HG03469 (cell line): ENCODE measurements around the gene PHLDB2.

Experiments
- ATAC-seq: cut with Tn5 transposase; IDR thresholded peaks from one replicate; pipeline ENCODE4 v1.9.1; 2021; ENCODE audit warnings: mild to moderate bottlenecking, moderate library complexity, moderate number of reproducible peaks; ENCODE audit not compliant: unreplicated experiment

Gene PHLDB2

DNA sequence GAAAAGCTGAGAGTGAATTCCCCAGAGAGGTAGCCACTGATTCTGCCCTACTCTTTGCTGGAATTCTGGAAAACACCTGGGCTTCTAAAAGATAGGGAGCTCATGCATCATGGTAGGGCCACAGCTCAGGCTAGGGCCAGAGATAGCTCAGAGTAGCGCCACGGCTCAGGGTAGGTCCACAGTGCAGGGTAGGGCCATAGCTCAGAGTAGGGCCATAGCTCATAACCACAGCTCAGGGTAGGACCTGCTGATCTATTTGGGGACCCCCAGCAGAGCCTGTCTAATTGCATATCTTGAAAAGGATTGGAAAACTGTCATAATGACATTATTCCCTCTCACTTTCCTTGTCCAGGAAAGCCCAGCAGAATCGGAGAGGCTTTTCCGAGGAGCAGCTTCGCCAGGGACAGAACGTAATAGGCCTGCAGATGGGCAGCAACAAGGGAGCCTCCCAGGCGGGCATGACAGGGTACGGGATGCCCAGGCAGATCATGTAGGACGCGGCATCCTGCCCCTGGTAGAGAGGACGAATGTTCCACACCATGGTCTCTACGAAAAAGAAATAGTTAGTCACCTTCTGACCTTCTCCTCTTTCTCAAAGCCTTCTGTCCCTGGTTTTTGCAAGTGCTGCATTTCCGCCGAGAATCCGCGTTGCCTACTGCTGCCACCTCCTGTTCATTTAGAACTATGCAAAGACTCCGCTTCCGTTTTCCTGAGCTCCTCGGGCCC lies 154.2 kb downstream of the PHLDB2 start:
- no peak for ATAC-seq

GRCh38 chr3:112013784-112014143 lies 154.7 kb downstream of the PHLDB2 start:
- ATAC-seq, result no peak

DNA sequence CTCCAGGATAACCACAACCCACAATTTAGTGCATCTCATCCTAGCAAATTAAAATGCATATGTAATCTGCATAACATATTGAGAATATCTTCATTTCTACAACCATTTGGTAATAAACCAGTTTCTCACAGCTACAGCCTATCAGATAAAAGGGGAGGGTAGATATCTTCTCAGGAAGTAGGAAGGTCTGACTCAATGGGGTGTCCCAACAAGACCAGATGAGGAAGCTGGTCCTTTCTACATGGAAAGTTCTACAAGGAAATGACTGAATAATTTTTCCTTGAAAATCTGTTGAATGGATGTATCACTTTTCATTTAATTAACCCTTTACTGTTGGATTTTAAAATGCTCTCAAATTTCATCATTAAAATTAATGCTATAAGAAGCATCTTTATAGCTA lies 158.0 kb downstream of the PHLDB2 start:
- no peak for ATAC-seq

- ATAC-seq, result no peak
These were observed 159.6 kb downstream of the PHLDB2 start for GRCh38 chr3:112018712-112019111.

- no peak for ATAC-seq
These were observed 160.7 kb downstream of the PHLDB2 start for GRCh38 chr3:112019716-112020115.

GRCh38 chr3:112020674-112021085 lies 161.6 kb downstream of the PHLDB2 start:
- ATAC-seq, result no peak
